Hepatocyte (in vitro differentiated cells): ENCODE data around the gene EXOC2.

ENCODE experiments used
- EZH2phosphoT487 ChIP-seq: fragments of 200-600 bp; sonication (generic); IDR thresholded peaks from one replicate; pipeline ENCODE4 v1.6.1; 2018; ENCODE audit warnings: antibody characterized with exemption, mild to moderate bottlenecking, low read depth, moderate library complexity; ENCODE audit not compliant: unreplicated experiment, severe bottlenecking
- TF ChIP-seq, protein P1 (sequence below): fragments of 200-600 bp; sonication (generic); IDR thresholded peaks from 2 replicates; pipeline ENCODE4 v1.5.1; 2016; ENCODE audit warnings: antibody characterized with exemption, mild to moderate bottlenecking; ENCODE audit not compliant: poor library complexity

DNA sequence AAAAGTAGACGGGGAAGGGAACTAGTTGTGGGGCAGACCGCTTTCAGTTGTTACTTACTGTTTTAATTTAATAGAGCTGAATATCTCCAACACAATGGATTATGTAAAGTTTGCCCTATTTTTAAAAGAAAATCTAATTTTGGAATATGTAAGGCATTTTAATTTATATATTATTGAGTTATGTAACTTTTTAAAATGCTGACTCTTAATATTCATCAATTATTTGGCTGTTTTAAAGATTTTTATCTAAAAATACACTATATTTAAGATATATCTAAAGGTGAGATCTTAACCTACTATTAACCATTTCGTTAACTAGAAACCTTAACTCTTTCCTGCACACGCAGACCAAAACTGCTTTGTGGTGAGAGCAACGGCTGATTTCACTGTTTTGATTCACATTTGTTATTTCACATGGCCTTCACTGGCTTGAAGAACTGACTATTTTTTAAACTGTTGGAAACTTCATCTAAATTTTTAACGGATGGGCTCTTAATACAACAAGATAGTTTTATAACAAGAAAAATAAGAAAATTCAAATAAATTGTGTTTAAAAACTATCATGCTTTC lies 123.9 kb downstream of the EXOC2 start:
- TF ChIP-seq, protein P1, sequence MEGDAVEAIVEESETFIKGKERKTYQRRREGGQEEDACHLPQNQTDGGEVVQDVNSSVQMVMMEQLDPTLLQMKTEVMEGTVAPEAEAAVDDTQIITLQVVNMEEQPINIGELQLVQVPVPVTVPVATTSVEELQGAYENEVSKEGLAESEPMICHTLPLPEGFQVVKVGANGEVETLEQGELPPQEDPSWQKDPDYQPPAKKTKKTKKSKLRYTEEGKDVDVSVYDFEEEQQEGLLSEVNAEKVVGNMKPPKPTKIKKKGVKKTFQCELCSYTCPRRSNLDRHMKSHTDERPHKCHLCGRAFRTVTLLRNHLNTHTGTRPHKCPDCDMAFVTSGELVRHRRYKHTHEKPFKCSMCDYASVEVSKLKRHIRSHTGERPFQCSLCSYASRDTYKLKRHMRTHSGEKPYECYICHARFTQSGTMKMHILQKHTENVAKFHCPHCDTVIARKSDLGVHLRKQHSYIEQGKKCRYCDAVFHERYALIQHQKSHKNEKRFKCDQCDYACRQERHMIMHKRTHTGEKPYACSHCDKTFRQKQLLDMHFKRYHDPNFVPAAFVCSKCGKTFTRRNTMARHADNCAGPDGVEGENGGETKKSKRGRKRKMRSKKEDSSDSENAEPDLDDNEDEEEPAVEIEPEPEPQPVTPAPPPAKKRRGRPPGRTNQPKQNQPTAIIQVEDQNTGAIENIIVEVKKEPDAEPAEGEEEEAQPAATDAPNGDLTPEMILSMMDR, result no peak
- no peak for TF ChIP-seq EZH2phosphoT487
